ENCODE data around the gene FBXO42. TPM values are rescaled to one million over a fixed set of nuclear protein-coding genes. Genes with fewer than 3 reads are reported as not detected.
A peak's percentile ranks its signal among the peaks of the same experiment; 100 is the strongest.

The FBXO42 gene
- total and polyA plus RNA-seq, 2 donors (not counting 3 experiments of a cell fraction or from before 2014, with no cell fraction given) = 16.3 to 20.4 TPM

GRCh38 chr1:16206547-16207317 lies 145.5 kb downstream of the FBXO42 start:
- no peaks in the 10 kb centered on the region for H3K36me3 ChIP-seq (ENCODE audit: control insufficient read depth in 2 of 2, extremely low read depth in 1 of 2, insufficient read depth in 2 of 2, low read length in 2 of 2)
- peak overlapping the region; percentile 83 for H3K4me2 ChIP-seq (ENCODE audit: insufficient read depth, low read length)
- H3K9me1 ChIP-seq (replicated peaks; ENCODE audit: control insufficient read depth, extremely low read depth, insufficient read depth, low read length) = no peaks in the 10 kb centered on the region
- TF ChIP-seq POLR2AphosphoS5 (IDR thresholded peaks at IDR 0.05; ENCODE audit: insufficient read depth, low read depth, low read length) (peak; percentile 73), POLR2A (IDR thresholded peaks at IDR 0.05; ENCODE audit: low read depth, low read length) (peak; percentile 76), MAX (IDR thresholded peaks at IDR 0.05; ENCODE audit: insufficient read depth, insufficient read length) (no peak)
- H3K79me2 ChIP-seq (ENCODE audit: control insufficient read depth, insufficient read depth, low read length) = no peaks in the 10 kb centered on the region
- dilution Hi-C loops (cut with MboI; ENCODE audit: extremely low pct_ligation_motif_present, low sequenced_read_pairs) (no loop called here), intact Hi-C loops (cut with micrococcal nuclease) (loop anchor here (1.0 to 10.0 kb wide), 6 partner anchors 11 to 238 kb away; partner anchors contain the start of genes CPLANE2, FBXO42, NECAP2 and SZRD1)
- peak overlapping the region; percentile 71 for H3K9ac ChIP-seq (replicated peaks; ENCODE audit: extremely low read depth, insufficient read depth, low read length)
- peaks cover 9% of the 10 kb centered on the region for H3K4me1 ChIP-seq (ENCODE audit: control insufficient read depth, extremely low read depth, insufficient read depth, low read length)
- ChIA-PET POLR2A (interaction anchor here (1.0 to 1.1 kb wide), 2 partner anchors 9 to 11 kb away, joined by 4 to 8 read pairs; no protein-coding TSS in a partner anchor), CTCF (interaction anchor here (0.8 to 1.7 kb wide), 6 partner anchors 9 to 157 kb away, joined by 3 to 11 read pairs (median 5); partner anchors contain the start of gene CPLANE2)
- BruUV-seq (replicated peaks) = no TSS peak
- H4K20me1 ChIP-seq (replicated peaks; ENCODE audit: control insufficient read depth, extremely low read depth, insufficient read depth, low read length) = no peaks in the 10 kb centered on the region
- H2AFZ ChIP-seq (ENCODE audit: low read depth, low read length) = peak overlapping the region; percentile 87
- peak overlapping the region; percentile 49 for H3K27ac ChIP-seq (ENCODE audit: insufficient read depth, low read depth, low read length)
- H3K4me3 ChIP-seq (replicated peaks in 1 of 3; ENCODE audit: insufficient read depth in 1 of 3, low read depth in 1 of 3, low read length in 3 of 3) = peak overlapping the region; percentile 41 to 57 (median 50)
- H3K9me3 ChIP-seq (replicated peaks; ENCODE audit: control insufficient read depth, insufficient read depth, low read length) = no peaks in the 10 kb centered on the region
- H3K27me3 ChIP-seq (ENCODE audit: control insufficient read depth in 2 of 2, insufficient read depth in 2 of 2, low read length in 2 of 2) = no peaks in the 10 kb centered on the region
- FAIRE-seq = peak; percentile 96
- peak; percentile 98 for DNase-seq (ENCODE audit: low read depth, low spot score)

- BruUV-seq (replicated peaks) = no TSS peak
- Histone ChIP-seq H3K4me2 (ENCODE audit: insufficient read depth, low read length) (peak overlapping the region; percentile 44), H3K4me1 (ENCODE audit: control insufficient read depth, extremely low read depth, insufficient read depth, low read length) (peaks cover 9% of the 10 kb centered on the region), H3K9me1 (replicated peaks; ENCODE audit: control insufficient read depth, extremely low read depth, insufficient read depth, low read length) (no peaks in the 10 kb centered on the region), H3K9ac (replicated peaks; ENCODE audit: extremely low read depth, insufficient read depth, low read length) (peak overlapping the region; percentile 46), H3K36me3 (ENCODE audit: control insufficient read depth in 2 of 2, extremely low read depth in 1 of 2, insufficient read depth in 2 of 2, low read length in 2 of 2) (no peaks in the 10 kb centered on the region), H3K4me3 (replicated peaks in 1 of 3; ENCODE audit: insufficient read depth in 1 of 3, low read depth in 1 of 3, low read length in 3 of 3) (peak overlapping the region in 1 of 3 experiments; percentile 42), H3K79me2 (ENCODE audit: control insufficient read depth, insufficient read depth, low read length) (no peaks in the 10 kb centered on the region), H2AFZ (ENCODE audit: low read depth, low read length) (peak overlapping the region; percentile 93), H3K27ac (ENCODE audit: insufficient read depth, low read depth, low read length) (peak overlapping the region; percentile 20), H3K9me3 (replicated peaks; ENCODE audit: control insufficient read depth, insufficient read depth, low read length) (no peaks in the 10 kb centered on the region), H3K27me3 (ENCODE audit: control insufficient read depth in 2 of 2, insufficient read depth in 2 of 2, low read length in 2 of 2) (no peaks in the 10 kb centered on the region), H4K20me1 (replicated peaks; ENCODE audit: control insufficient read depth, extremely low read depth, insufficient read depth, low read length) (no peaks in the 10 kb centered on the region)
- ChIA-PET POLR2A (interaction anchor here (1.1 kb wide), 1 partner anchor 10 kb away, joined by 8 read pairs; no protein-coding TSS in a partner anchor), CTCF (interaction anchor here (0.8 to 1.7 kb wide), 5 partner anchors 16 to 157 kb away, joined by 3 to 11 read pairs (median 4); partner anchors contain the start of gene CPLANE2)
- intact Hi-C loops (cut with micrococcal nuclease) (loop anchor here (1.0 to 10.0 kb wide), 6 partner anchors 11 to 239 kb away; partner anchors contain the start of genes CPLANE2, FBXO42, NECAP2 and SZRD1), dilution Hi-C loops (cut with MboI; ENCODE audit: extremely low pct_ligation_motif_present, low sequenced_read_pairs) (no loop called here)
- DNase-seq (ENCODE audit: low read depth, low spot score) (no peak), FAIRE-seq (no peak)
- TF ChIP-seq JUN (IDR thresholded peaks at IDR 0.05; ENCODE audit: borderline replicate concordance, insufficient read depth, insufficient read length, low read depth) = no peak
- peak; percentile 5 for TF ChIP-seq POLR2A (IDR thresholded peaks at IDR 0.05; ENCODE audit: low read depth, low read length)
- TF ChIP-seq FOS (IDR thresholded peaks at IDR 0.05; ENCODE audit: borderline replicate concordance, insufficient read depth, low read length) = no peak
Measured at GRCh38 chr1:16205891-16206546, 146.3 kb downstream of the FBXO42 start.

All from endothelial cell of umbilical vein (primary cell).